CD4-positive, alpha-beta T cell treated with Interleukin-12 subunit alpha and Interleukin-12 subunit beta, for 1 hour (primary cell): ENCODE results near the gene SYCE1.

ENCODE experiments used
- DNase-seq: peaks from one replicate; pipeline ENCODE4 v3.0.0-alpha.2; 2020

Gene SYCE1

DNA sequence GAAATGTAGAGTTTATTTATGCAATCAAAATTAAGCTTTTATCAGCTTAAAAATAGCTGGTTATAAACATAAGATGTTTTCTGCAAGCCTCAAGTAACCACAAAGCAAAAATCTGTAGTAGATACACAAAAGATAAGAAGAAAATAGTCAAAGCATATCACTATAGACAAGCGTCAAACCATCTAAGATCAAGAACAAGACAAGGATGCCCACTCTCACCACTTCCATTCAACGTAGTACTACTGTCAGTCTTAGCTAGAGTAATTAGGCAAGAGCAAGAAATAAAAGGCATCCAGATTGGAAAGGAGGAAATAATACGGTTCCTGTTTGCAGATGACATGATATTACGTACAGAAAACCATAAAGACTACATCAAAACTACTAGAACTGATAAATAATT, 55.7 kb downstream of the SYCE1 start:
- DNase-seq: no peak
